MM.1S (cell line): Measurements from ENCODE around the gene UGGT2.

Source experiments
- DNase-seq: peaks from one replicate; pipeline ENCODE4 v3.0.0-alpha.2; 2015
- H2AFZ ChIP-seq: fragments of 300-600 bp; sonication (generic); 2 replicates; pipeline ENCODE4 v1.6.0; 2016; ENCODE audit warnings: antibody characterized with exemption, low read length
- H3F3A ChIP-seq: fragments of 300-600 bp; sonication (generic); 2 replicates; pipeline ENCODE4 v1.6.1; 2016; ENCODE audit warnings: mild to moderate bottlenecking, antibody characterized with exemption, low read length, moderate library complexity, mixed read lengths; ENCODE audit not compliant: insufficient read depth
- H3K27ac ChIP-seq: fragments of 300-600 bp; sonication (generic); 2 replicates; pipeline ENCODE4 v1.5.1; 2016; ENCODE audit warnings: mild to moderate bottlenecking, low read length
- H3K27me3 ChIP-seq: fragments of 300-600 bp; sonication (generic); replicated peaks from 2 replicates; pipeline ENCODE4 v1.6.0; 2016; ENCODE audit warnings: low read length; ENCODE audit not compliant: insufficient read depth
- H3K36me3 ChIP-seq: fragments of 300-600 bp; sonication (generic); replicated peaks from 2 replicates; pipeline ENCODE4 v1.6.1; 2016; ENCODE audit warnings: mild to moderate bottlenecking, low read length, mixed read lengths; ENCODE audit not compliant: insufficient read depth
- H3K4me1 ChIP-seq: fragments of 300-600 bp; sonication (generic); 2 replicates; pipeline ENCODE4 v1.6.1; 2016; ENCODE audit warnings: low read length, mixed read lengths
- H3K4me2 ChIP-seq: fragments of 300-600 bp; sonication (generic); 2 replicates; pipeline ENCODE4 v1.6.0; 2016; ENCODE audit warnings: low read depth, low read length
- H3K4me3 ChIP-seq: fragments of 300-600 bp; sonication (generic); 2 replicates; pipeline ENCODE4 v1.5.1; 2016; ENCODE audit warnings: low read length, mixed read lengths
- H3K79me2 ChIP-seq: fragments of 300-600 bp; sonication (generic); 2 replicates; pipeline ENCODE4 v1.6.1; 2016; ENCODE audit warnings: mixed run types, low read length, mixed read lengths
- H3K9ac ChIP-seq: fragments of 300-600 bp; sonication (generic); 2 replicates; pipeline ENCODE4 v1.6.1; 2016; ENCODE audit warnings: low read length, mixed read lengths
- H3K9me2 ChIP-seq: fragments of 300-600 bp; sonication (generic); replicated peaks from 2 replicates; pipeline ENCODE4 v1.6.1; 2016; ENCODE audit warnings: mild to moderate bottlenecking, low read length, mixed read lengths; ENCODE audit not compliant: insufficient read depth
- H3K9me3 ChIP-seq: fragments of 300-600 bp; sonication (generic); replicated peaks from 2 replicates; pipeline ENCODE4 v1.6.1; 2016; ENCODE audit warnings: mild to moderate bottlenecking, low read length, mixed read lengths; ENCODE audit not compliant: insufficient read depth
- H4K20me1 ChIP-seq: fragments of 300-600 bp; sonication (generic); 2 replicates; pipeline ENCODE4 v1.6.1; 2016; ENCODE audit warnings: mild to moderate bottlenecking, low read length, moderate library complexity, mixed read lengths; ENCODE audit not compliant: insufficient read depth
- EZH2 ChIP-seq: fragments of 300-600 bp; sonication (generic); optimal IDR thresholded peaks from 2 replicates; pipeline ENCODE3; 2017; ENCODE audit warnings: low read depth, mild to moderate bottlenecking, antibody characterized with exemption, low read length, mixed read lengths
- EZH2phosphoT487 ChIP-seq: fragments of 300-600 bp; sonication (generic); IDR thresholded peaks from 2 replicates; pipeline ENCODE4 v1.6.1; 2018; ENCODE audit warnings: antibody characterized with exemption, low read length
- TF ChIP-seq, protein P1 (sequence below): fragments of 300-600 bp; sonication (generic); IDR thresholded peaks from 2 replicates; pipeline ENCODE4 v1.5.1; 2016; ENCODE audit warnings: antibody characterized with exemption, low read length, mixed read lengths

Gene UGGT2

DNA sequence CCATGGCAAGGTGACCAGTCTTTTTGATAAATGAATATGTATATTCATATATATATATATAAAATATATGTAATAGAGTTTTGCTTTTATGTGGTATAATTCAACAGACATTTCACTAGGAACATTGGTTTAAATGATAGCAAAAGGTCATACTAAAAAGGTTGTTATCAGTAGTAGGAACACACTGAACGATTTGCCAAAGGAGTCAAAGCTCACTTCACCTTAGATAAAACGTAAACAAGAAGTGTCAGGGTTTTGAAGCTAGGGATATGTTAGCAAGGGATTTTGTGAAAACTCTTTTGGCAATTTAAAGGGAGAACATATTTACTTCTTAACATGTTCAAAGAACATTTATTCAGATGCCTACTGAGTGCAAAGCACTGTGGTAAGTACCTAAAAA, 28.7 kb upstream of the UGGT2 start:
- Histone ChIP-seq H2AFZ (no peak overlapping the region), H3K9me3 (no peaks in the 10 kb centered on the region), H3K27ac (no peak overlapping the region), H3K36me3 (no peaks in the 10 kb centered on the region), H3K9ac (no peak overlapping the region), H3K9me2 (no peaks in the 10 kb centered on the region), H3K4me2 (no peak overlapping the region), H3K27me3 (no peaks in the 10 kb centered on the region), H4K20me1 (no peaks in the 10 kb centered on the region), H3F3A (no peaks in the 10 kb centered on the region), H3K4me1 (no peaks in the 10 kb centered on the region), H3K4me3 (no peak overlapping the region), H3K79me2 (no peaks in the 10 kb centered on the region)
- TF ChIP-seq EZH2 = no peak
- TF ChIP-seq EZH2phosphoT487 = no peak
- TF ChIP-seq, protein P1, sequence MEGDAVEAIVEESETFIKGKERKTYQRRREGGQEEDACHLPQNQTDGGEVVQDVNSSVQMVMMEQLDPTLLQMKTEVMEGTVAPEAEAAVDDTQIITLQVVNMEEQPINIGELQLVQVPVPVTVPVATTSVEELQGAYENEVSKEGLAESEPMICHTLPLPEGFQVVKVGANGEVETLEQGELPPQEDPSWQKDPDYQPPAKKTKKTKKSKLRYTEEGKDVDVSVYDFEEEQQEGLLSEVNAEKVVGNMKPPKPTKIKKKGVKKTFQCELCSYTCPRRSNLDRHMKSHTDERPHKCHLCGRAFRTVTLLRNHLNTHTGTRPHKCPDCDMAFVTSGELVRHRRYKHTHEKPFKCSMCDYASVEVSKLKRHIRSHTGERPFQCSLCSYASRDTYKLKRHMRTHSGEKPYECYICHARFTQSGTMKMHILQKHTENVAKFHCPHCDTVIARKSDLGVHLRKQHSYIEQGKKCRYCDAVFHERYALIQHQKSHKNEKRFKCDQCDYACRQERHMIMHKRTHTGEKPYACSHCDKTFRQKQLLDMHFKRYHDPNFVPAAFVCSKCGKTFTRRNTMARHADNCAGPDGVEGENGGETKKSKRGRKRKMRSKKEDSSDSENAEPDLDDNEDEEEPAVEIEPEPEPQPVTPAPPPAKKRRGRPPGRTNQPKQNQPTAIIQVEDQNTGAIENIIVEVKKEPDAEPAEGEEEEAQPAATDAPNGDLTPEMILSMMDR = no peak
- DNase-seq = no peak

DNA sequence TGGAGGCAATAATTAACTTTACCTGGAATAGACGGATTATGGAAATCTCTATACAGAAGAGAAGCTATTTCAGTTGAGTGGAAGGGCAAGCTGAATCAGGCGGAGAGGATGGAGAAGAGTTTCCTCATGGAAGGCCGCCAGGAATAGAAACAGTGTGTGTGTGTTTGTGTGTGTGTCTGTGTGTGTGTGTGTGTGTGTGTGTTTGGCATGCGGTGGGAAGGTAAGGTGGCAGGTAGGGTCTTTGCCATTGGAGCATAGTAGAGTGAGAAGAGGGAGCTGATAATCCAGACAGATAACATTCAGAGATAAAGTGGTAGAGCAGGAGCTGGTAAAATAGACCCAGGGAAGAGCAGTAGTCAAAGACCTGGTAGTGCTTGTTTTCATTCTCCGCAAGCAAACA, 27.5 kb upstream of the UGGT2 start:
- no peak for TF ChIP-seq EZH2
- TF ChIP-seq, protein P1 = no peak
- TF ChIP-seq EZH2phosphoT487 = no peak
- H3K4me1 ChIP-seq = no peaks in the 10 kb centered on the region

DNA sequence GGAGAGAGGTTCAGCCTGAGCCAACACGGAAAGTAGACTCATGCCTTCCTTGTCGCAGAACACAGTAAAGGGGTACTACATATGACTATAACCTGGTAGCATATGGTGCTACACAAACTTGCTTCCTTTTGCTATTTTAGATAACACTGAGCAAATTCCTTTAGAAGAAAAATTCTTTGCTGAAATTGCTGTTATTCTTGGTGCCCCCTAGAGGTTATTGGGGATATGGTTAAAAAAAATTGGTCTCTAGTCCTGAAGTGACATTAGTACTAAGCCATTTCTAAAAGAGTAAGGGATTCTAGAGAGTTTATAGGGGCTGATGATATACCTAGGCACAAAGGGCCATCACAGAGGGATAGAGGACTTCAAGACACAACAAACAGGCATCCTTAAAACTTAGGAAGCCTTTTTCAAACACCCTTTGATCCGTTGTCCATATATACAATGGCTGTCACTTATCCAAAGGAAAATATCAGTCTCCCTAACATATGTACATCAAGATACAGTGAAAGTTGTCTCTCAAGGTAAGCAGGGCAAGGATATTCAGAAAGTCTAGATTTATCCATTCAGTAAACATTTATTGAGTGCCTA, 22.8 kb upstream of the UGGT2 start:
- no peaks in the 10 kb centered on the region for H3K79me2 ChIP-seq
- H3K4me2 ChIP-seq = no peak overlapping the region
- no peak overlapping the region for H3K27ac ChIP-seq
- no peak overlapping the region for H2AFZ ChIP-seq
- no peaks in the 10 kb centered on the region for H3K9me2 ChIP-seq
- DNase-seq = peak; percentile 56
- no peaks in the 10 kb centered on the region for H3K9me3 ChIP-seq
- H3F3A ChIP-seq = no peaks in the 10 kb centered on the region
- no peaks in the 10 kb centered on the region for H3K36me3 ChIP-seq
- H3K4me3 ChIP-seq = no peak overlapping the region
- no peaks in the 10 kb centered on the region for H4K20me1 ChIP-seq
- H3K4me1 ChIP-seq = no peaks in the 10 kb centered on the region
- no peaks in the 10 kb centered on the region for H3K27me3 ChIP-seq
- TF ChIP-seq, protein P1 = peak; percentile 71
- TF ChIP-seq EZH2 (no peak), EZH2phosphoT487 (no peak)
- H3K9ac ChIP-seq = no peak overlapping the region

More for the DNA sequence above, 27.5 kb upstream of the UGGT2 start:
- H3K36me3 ChIP-seq = no peaks in the 10 kb centered on the region
- H3K27me3 ChIP-seq = no peaks in the 10 kb centered on the region
- H2AFZ ChIP-seq = no peak overlapping the region
- H3K9me2 ChIP-seq = no peaks in the 10 kb centered on the region
- no peak overlapping the region for H3K4me3 ChIP-seq
- H3K27ac ChIP-seq = no peak overlapping the region
- no peak overlapping the region for H3K4me2 ChIP-seq
- DNase-seq = no peak
- no peak overlapping the region for H3K9ac ChIP-seq
- no peaks in the 10 kb centered on the region for H3K79me2 ChIP-seq
- no peaks in the 10 kb centered on the region for H3K9me3 ChIP-seq
- H4K20me1 ChIP-seq = no peaks in the 10 kb centered on the region
- H3F3A ChIP-seq = no peaks in the 10 kb centered on the region
